ENCODE results near the gene SV2C. TPM values are rescaled to one million over a fixed set of nuclear protein-coding genes. Genes with fewer than 3 reads are reported as not detected.

The SV2C gene
- total and polyA plus RNA-seq, 2 donors (not counting 1 experiment from before 2014, with no cell fraction given): not detected

DNA sequence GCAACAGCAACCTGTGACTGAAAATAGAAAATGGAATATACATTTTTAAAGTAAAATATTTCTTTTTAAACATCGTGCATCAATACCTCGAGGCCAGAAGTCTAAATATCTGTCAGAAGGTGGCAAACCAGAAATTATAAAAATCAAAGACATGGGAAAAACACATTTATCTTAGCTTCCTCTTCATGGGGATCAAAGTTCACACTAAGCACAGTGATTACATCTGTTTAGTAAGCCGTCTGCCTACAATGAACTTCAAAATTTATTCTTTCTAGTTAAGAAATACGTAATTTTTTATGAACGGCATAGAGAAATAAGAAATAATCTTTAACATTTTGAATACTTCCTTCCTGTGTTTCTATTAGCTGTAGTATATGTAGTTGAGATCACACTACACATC lies 17.9 kb upstream of the SV2C start:
- Histone ChIP-seq H3K9me3 (ENCODE audit: control extremely low read depth in 1 of 3, control insufficient read depth in 2 of 3, insufficient read depth in 1 of 3, low read length in 2 of 3) (no peaks in the 10 kb centered on the region), H3K27ac (ENCODE audit: low read length in 2 of 2) (no peak overlapping the region), H3K79me2 (ENCODE audit: control insufficient read depth, insufficient read depth, low read length) (no peaks in the 10 kb centered on the region), H3K27me3 (replicated peaks in 1 of 4; ENCODE audit: control extremely low read depth in 1 of 4, control insufficient read depth in 3 of 4, insufficient read depth in 4 of 4, low read length in 3 of 4) (peaks cover 0 to 7% (median 0%) of the 10 kb centered on the region in 4 experiments), H3K4me3 (ENCODE audit: control extremely low read depth in 1 of 5, extremely low read depth in 1 of 5, insufficient read depth in 1 of 5, low read depth in 2 of 5, low read length in 4 of 5) (no peak overlapping the region), H3K4me2 (replicated peaks; ENCODE audit: low read depth, low read length, poor library complexity, severe bottlenecking) (no peak overlapping the region), H3K4me1 (ENCODE audit: control insufficient read depth in 2 of 2, insufficient read depth in 2 of 2, low read length in 2 of 2) (no peaks in the 10 kb centered on the region), H4K20me1 (ENCODE audit: control insufficient read depth, insufficient read depth, low read length, poor library complexity, severe bottlenecking) (no peaks in the 10 kb centered on the region), H2AFZ (ENCODE audit: insufficient read depth, low read depth, low read length, poor library complexity, severe bottlenecking) (no peak overlapping the region), H3K36me3 (replicated peaks in 1 of 2; ENCODE audit: control extremely low read depth in 1 of 2, control insufficient read depth in 1 of 2, extremely low read depth in 1 of 2, insufficient read depth in 2 of 2, low read length in 1 of 2) (no peaks in the 10 kb centered on the region), H3K9ac (ENCODE audit: low read length) (no peak overlapping the region)
- DNase-seq (no peak), ATAC-seq (ENCODE audit: low read depth) (no peak)
- WGBS (ENCODE audit: insufficient coverage): no CpG with 5 or more reads among the region's 5 CpGs
- no peaks in the 10 kb centered on the region for H3K4me1 Mint-ChIP-seq
- POLR2A ChIA-PET: no interaction called here
- TF ChIP-seq CTCF (IDR thresholded peaks at IDR 0.05) (no peak), EZH2 (IDR thresholded peaks at IDR 0.05; ENCODE audit: borderline replicate concordance, insufficient read depth, low read depth, low read length, poor library complexity, severe bottlenecking) (no peak)
- no peak overlapping the region for H3K27ac Mint-ChIP-seq
- no peak overlapping the region for H3K4me3 Mint-ChIP-seq
- no peaks in the 10 kb centered on the region for H3K9me3 Mint-ChIP-seq (ENCODE audit: insufficient read depth)
- H3K27me3 Mint-ChIP-seq: peaks cover 21% of the 10 kb centered on the region
- intact Hi-C loops (cut with micrococcal nuclease): no loop called here
- CTCF ChIA-PET: no interaction called here

DNA sequence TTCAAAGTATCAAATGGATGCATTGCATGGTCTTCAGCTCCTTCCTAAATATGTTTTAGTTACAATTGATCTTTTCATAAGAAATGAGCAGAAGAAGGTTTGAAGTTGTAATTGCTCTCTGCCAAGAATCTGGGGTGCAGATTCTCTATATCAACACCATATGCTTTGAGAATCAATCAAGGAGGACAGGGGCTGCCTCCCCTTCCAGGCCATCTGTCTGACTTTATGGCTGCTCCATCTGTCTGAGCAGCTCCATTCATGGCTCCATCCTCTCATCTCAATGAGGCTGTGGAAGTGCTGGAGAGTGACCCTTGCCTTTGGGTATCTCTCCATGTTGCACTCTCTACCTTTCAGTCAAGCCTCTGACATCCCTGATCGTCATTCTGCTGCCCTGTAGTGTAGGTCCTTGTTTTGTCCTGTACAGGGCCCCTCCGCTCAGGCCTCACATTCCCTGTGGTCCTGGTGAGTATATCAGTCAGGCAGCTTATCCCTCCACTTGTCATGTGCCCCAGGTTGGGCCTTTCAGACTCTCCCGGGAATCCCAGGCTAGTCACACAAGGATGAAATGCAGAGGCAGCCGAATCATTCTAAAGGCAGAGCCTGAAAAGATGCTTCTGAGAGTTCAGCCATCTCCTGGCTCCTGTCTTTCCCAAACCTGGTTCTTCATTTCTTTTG lies 14.0 kb upstream of the SV2C start:
- Histone ChIP-seq H3K27ac (ENCODE audit: low read length in 2 of 2) (no peak overlapping the region), H2AFZ (ENCODE audit: insufficient read depth, low read depth, low read length, poor library complexity, severe bottlenecking) (no peak overlapping the region), H3K9ac (ENCODE audit: low read length) (no peak overlapping the region), H3K9me3 (ENCODE audit: control extremely low read depth in 1 of 3, control insufficient read depth in 2 of 3, insufficient read depth in 1 of 3, low read length in 2 of 3) (no peaks in the 10 kb centered on the region), H3K36me3 (replicated peaks in 1 of 2; ENCODE audit: control extremely low read depth in 1 of 2, control insufficient read depth in 1 of 2, extremely low read depth in 1 of 2, insufficient read depth in 2 of 2, low read length in 1 of 2) (no peaks in the 10 kb centered on the region), H3K79me2 (ENCODE audit: control insufficient read depth, insufficient read depth, low read length) (no peaks in the 10 kb centered on the region), H4K20me1 (ENCODE audit: control insufficient read depth, insufficient read depth, low read length, poor library complexity, severe bottlenecking) (no peaks in the 10 kb centered on the region), H3K27me3 (replicated peaks in 1 of 4; ENCODE audit: control extremely low read depth in 1 of 4, control insufficient read depth in 3 of 4, insufficient read depth in 4 of 4, low read length in 3 of 4) (peaks cover 0 to 7% (median 4%) of the 10 kb centered on the region in 4 experiments), H3K4me2 (replicated peaks; ENCODE audit: low read depth, low read length, poor library complexity, severe bottlenecking) (no peak overlapping the region), H3K4me3 (ENCODE audit: control extremely low read depth in 1 of 5, extremely low read depth in 1 of 5, insufficient read depth in 1 of 5, low read depth in 2 of 5, low read length in 4 of 5) (no peak overlapping the region), H3K4me1 (ENCODE audit: control insufficient read depth in 2 of 2, insufficient read depth in 2 of 2, low read length in 2 of 2) (no peaks in the 10 kb centered on the region)
- POLR2A ChIA-PET: no interaction called here
- Mint-ChIP-seq H3K4me1 (no peaks in the 10 kb centered on the region), H3K9me3 (ENCODE audit: insufficient read depth) (no peaks in the 10 kb centered on the region), H3K4me3 (no peak overlapping the region), H3K27me3 (peaks cover 26% of the 10 kb centered on the region), H3K27ac (no peak overlapping the region)
- no peak for ATAC-seq (ENCODE audit: low read depth)
- CTCF ChIA-PET: no interaction called here
- intact Hi-C loops (cut with micrococcal nuclease): no loop called here
- TF ChIP-seq CTCF (IDR thresholded peaks at IDR 0.05): no peak
- 91% methylated on average over 3 of the region's 4 CpGs for WGBS (ENCODE audit: insufficient coverage)
- DNase-seq: no peak
